Panc1 (cell line): Measurements from ENCODE around the gene TBC1D2B.

Experiments used
- POLR2AphosphoS5 ChIP-seq: IDR thresholded peaks from 2 replicates; pipeline ENCODE4 v1.6.1; 2012; ENCODE audit warnings: mild to moderate bottlenecking, low read depth, low read length, moderate library complexity
- SIN3A ChIP-seq: IDR thresholded peaks from 2 replicates; pipeline ENCODE4 v1.6.1; 2012; ENCODE audit warnings: low read depth, mild to moderate bottlenecking, low read length, moderate library complexity, borderline replicate concordance; ENCODE audit not compliant: insufficient read depth
- TCF7L2 ChIP-seq: IDR thresholded peaks from 2 replicates; pipeline ENCODE4 v1.6.1; 2011; ENCODE audit warnings: mild to moderate bottlenecking, low read depth, low read length, inconsistent platforms
- TF ChIP-seq, protein P1 (sequence below): fragments of 450-650 bp; IDR thresholded peaks from 2 replicates; pipeline ENCODE4 v1.5.1; 2017; ENCODE audit warnings: mild to moderate bottlenecking
- TF ChIP-seq, protein P2 (sequence below), 2 experiments: IDR thresholded peaks; 2 replicates each; pipeline ENCODE4 v1.6.1; 2011 to 2012; ENCODE audit warnings: low read depth in 2 of 2, control low read depth in 1 of 2, low read length in 1 of 2, mild to moderate bottlenecking in 1 of 2, moderate library complexity in 1 of 2; ENCODE audit not compliant: insufficient read depth in 1 of 2

DNA sequence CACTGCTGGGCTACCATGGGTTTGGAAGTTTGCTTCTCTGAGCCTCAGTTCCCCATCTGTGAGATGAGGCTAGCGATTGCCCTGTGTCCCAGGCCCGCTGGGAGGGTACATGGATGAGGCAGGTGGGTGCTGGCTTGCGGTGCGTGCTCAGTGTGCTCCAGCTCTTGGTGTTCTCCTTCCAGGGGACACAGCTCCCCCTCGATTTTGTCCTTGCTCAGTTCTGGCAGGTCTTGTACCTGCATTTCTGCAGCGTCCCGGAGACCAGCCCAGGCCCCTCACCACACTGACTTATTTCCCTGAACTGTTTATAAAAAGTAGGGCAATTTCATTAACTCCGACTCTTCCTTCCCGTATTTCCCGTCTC, 95.4 kb downstream of the TBC1D2B start:
- TF ChIP-seq, protein P1, sequence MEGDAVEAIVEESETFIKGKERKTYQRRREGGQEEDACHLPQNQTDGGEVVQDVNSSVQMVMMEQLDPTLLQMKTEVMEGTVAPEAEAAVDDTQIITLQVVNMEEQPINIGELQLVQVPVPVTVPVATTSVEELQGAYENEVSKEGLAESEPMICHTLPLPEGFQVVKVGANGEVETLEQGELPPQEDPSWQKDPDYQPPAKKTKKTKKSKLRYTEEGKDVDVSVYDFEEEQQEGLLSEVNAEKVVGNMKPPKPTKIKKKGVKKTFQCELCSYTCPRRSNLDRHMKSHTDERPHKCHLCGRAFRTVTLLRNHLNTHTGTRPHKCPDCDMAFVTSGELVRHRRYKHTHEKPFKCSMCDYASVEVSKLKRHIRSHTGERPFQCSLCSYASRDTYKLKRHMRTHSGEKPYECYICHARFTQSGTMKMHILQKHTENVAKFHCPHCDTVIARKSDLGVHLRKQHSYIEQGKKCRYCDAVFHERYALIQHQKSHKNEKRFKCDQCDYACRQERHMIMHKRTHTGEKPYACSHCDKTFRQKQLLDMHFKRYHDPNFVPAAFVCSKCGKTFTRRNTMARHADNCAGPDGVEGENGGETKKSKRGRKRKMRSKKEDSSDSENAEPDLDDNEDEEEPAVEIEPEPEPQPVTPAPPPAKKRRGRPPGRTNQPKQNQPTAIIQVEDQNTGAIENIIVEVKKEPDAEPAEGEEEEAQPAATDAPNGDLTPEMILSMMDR, result no peak
- no peak for TF ChIP-seq SIN3A
- TF ChIP-seq POLR2AphosphoS5, result no peak
- TF ChIP-seq, protein P2, sequence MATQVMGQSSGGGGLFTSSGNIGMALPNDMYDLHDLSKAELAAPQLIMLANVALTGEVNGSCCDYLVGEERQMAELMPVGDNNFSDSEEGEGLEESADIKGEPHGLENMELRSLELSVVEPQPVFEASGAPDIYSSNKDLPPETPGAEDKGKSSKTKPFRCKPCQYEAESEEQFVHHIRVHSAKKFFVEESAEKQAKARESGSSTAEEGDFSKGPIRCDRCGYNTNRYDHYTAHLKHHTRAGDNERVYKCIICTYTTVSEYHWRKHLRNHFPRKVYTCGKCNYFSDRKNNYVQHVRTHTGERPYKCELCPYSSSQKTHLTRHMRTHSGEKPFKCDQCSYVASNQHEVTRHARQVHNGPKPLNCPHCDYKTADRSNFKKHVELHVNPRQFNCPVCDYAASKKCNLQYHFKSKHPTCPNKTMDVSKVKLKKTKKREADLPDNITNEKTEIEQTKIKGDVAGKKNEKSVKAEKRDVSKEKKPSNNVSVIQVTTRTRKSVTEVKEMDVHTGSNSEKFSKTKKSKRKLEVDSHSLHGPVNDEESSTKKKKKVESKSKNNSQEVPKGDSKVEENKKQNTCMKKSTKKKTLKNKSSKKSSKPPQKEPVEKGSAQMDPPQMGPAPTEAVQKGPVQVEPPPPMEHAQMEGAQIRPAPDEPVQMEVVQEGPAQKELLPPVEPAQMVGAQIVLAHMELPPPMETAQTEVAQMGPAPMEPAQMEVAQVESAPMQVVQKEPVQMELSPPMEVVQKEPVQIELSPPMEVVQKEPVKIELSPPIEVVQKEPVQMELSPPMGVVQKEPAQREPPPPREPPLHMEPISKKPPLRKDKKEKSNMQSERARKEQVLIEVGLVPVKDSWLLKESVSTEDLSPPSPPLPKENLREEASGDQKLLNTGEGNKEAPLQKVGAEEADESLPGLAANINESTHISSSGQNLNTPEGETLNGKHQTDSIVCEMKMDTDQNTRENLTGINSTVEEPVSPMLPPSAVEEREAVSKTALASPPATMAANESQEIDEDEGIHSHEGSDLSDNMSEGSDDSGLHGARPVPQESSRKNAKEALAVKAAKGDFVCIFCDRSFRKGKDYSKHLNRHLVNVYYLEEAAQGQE (IDR thresholded peaks at IDR 0.05; ENCODE audit: insufficient read depth in 1 of 2, low read depth in 2 of 2, low read length in 1 of 2), result no peak
- TF ChIP-seq TCF7L2, result no peak
